D721Med (cell line): Measurements from ENCODE around the gene POU2F1.

Experiments used
- DNase-seq: peaks from one replicate; pipeline ENCODE4 v3.0.0; 2011; ENCODE audit warnings: low spot score; ENCODE audit not compliant: insufficient read length
- FAIRE-seq: peaks from 2 replicates; lab custom pipeline; 2011; peaks lifted over from hg19 to GRCh38; lab: Jason Lieb, UNC
- TF ChIP-seq, protein P1 (sequence below): IDR thresholded peaks from 2 replicates; pipeline ENCODE4 v1.5.1; 2012; ENCODE audit warnings: mild to moderate bottlenecking, control low read depth; ENCODE audit not compliant: insufficient read depth; ENCODE audit errors: missing control alignments

Gene POU2F1

DNA sequence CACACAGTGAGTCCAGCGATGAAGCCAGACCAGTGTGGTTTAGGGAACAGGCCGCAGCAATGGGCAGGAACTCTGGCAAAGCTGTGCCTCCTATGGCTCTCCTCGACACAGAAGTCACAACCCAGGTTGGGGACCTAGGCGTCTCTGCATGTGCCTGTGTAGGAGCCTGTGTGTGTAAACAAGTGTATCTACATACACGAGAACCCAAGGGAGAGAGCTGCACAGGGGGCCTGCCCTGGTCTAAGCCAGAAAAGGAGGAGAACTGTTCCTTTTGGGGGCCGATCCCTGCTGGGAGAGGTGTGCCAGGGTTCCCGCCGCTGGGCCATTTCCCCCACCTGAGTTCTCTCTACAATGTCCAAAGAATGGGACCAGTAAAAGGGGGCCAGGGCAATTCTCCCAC lies 241.7 kb downstream of the POU2F1 start:
- TF ChIP-seq, protein P1, sequence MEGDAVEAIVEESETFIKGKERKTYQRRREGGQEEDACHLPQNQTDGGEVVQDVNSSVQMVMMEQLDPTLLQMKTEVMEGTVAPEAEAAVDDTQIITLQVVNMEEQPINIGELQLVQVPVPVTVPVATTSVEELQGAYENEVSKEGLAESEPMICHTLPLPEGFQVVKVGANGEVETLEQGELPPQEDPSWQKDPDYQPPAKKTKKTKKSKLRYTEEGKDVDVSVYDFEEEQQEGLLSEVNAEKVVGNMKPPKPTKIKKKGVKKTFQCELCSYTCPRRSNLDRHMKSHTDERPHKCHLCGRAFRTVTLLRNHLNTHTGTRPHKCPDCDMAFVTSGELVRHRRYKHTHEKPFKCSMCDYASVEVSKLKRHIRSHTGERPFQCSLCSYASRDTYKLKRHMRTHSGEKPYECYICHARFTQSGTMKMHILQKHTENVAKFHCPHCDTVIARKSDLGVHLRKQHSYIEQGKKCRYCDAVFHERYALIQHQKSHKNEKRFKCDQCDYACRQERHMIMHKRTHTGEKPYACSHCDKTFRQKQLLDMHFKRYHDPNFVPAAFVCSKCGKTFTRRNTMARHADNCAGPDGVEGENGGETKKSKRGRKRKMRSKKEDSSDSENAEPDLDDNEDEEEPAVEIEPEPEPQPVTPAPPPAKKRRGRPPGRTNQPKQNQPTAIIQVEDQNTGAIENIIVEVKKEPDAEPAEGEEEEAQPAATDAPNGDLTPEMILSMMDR = no peak
- no peak for DNase-seq
- FAIRE-seq = no peak

DNA sequence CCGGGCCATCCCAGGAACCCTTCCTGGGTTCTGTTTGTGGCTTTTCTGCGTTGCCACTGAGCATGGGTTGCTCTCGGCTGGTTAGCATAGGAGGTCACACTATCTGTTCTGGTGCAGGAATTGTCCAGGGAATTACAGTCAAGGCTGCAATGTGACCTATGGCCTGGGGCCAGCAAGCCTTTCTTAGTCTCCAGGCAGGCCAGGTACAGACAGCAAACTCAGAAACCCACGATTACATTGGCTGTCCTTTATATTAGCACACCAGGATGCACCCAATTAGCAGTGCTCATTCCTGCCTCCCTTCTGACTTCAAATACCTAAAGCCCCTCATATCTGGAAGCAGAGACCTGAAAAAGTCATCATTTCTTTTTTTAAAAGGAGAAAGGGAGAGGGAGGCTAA lies 242.4 kb downstream of the POU2F1 start:
- no peak for FAIRE-seq
- no peak for DNase-seq
- TF ChIP-seq, protein P1 = no peak

DNA sequence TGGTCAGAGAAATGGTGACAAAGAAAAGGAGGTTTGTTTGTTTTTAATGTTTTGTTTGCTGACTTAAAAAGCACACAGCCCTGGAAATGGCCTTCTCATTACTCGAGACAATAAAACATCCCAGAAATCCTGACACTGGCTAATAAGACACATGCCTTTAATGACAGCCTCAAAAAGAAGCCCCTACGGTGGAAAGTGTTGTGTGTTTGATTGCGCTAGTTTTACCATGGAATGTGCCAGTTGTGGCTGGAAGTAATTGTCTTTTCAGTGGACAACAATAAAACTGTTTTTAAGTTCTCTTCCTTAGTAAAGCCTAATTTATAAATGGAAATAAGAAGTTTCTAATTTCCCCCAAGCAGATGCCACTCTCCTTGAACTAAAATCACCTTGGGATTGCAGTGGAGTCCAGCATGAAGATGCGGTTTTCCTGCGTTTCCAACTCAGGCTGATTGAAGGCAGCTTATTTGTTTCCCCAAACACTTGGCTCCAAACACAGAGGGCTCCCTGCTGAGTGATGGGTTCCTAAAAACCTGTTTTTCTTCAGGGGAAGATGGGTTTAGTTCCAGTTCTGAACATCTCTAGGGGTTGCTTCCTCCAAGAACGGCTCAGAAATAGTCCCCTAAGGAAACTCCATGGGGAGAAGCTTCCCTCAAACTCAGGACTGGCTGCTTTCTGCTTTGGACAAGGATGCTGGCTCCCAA lies 243.3 kb downstream of the POU2F1 start:
- FAIRE-seq (no peak), DNase-seq (no peak)

DNA sequence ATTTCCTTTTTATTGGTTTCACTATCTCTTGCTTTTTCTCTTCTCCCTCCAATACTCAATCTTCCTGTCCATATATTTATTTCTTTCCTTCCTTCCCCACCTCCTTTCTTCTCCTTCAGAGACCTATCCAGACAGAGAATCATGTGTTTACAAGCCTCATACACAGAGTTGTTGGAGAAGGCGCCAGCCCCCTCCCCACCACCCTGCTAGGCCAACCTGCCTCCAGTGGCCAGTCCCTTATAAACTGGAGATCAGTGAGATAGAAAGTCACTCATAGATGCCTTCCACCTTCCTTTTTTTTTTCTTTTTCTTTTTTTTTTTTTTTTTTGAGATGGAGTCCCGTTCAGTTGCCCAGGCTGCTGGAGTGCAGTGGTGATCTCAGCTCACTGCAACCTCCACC lies 244.3 kb downstream of the POU2F1 start:
- DNase-seq (no peak), FAIRE-seq (no peak)
- TF ChIP-seq, protein P1 = no peak

More for the DNA sequence above, 243.3 kb downstream of the POU2F1 start:
- TF ChIP-seq, protein P1 = no peak

DNA sequence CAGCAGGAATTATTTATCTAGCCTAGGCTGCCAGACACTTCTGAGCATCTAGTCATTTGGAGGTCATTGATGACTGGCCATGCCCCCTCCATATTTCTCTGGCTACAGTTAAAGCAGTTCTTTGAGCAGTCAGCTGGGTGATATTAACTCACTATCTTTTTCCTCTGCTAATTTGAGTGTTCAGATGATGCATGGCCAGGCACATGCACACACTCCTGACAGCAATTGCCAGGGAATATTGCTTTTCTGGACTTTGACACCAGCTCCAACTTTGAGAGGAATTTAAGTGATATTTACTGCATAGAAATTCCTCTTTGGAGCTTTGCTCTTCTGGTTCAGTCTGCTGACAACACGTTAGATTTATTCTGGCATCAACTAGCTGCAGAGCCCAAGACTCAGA lies 245.1 kb downstream of the POU2F1 start:
- DNase-seq (no peak), FAIRE-seq (no peak)
- TF ChIP-seq, protein P1 = no peak

DNA sequence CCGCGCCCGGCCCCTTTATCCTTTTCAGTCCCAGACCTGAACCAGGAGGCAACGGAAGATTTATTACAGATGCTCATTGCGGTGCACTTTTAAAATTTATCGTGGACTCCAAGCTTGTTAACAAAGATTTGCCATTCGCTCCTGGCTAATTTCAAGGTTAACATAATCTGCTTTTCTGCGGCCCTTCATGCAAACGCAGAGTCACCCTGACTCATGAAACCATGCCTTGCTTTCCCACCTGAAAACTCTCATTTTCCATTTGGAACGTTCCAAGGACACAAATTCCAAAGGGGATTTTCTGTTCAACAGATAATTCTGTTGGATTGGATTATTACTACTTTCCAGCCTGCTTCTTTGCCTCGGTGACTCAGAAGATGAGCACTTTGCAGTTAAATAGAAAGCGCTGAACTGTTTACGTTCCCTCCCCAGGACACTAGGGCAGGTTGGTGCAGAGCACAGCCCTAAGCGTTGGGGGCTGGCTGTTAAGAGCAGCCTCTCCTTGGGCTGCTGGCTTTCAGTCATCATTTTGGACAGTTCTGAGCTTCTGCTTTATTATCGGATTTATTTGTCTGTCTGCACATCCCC lies 246.5 kb downstream of the POU2F1 start:
- TF ChIP-seq, protein P1 = no peak
- peak; percentile 51 for FAIRE-seq
- no peak for DNase-seq

DNA sequence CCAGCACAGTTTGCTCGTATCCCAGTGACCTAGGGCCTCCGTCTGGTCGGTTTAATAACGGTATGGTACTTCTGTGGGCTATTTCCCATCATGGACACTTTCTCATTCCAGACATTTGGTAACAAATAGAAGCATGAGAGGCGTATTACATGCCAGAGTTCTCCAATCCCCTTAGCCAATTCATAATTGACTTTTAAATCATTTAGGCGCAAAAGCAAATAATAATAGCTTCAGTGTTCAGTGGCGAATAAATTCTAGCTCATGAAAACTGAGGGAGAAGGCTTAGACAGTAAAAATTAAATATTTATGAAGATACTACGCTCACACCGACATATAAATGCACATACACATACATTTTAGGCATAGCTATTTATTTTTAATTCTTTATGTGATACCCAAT lies 247.1 kb downstream of the POU2F1 start:
- TF ChIP-seq, protein P1 = no peak
- DNase-seq (no peak), FAIRE-seq (peak; percentile 82)
